Bronchial epithelial cell (primary cell): ENCODE data around the gene VPS4A. TPM values are rescaled to one million over a fixed set of nuclear protein-coding genes. Genes with fewer than 3 reads are reported as not detected.
A peak's percentile ranks its signal among the peaks of the same experiment; 100 is the strongest.

ENCODE experiments used
- DNase-seq: peaks from one replicate; pipeline ENCODE4 v3.0.0-alpha.2; 2010; ENCODE audit warnings: low read depth
- FAIRE-seq: peaks from 2 replicates; lab custom pipeline; 2011; peaks lifted over from hg19 to GRCh38; lab: Jason Lieb, UNC
- H3K27me3 ChIP-seq: 2 replicates; pipeline ENCODE4 v1.5.1; 2011; ENCODE audit warnings: low read length; ENCODE audit not compliant: control insufficient read depth, insufficient read depth
- H3K36me3 ChIP-seq: 2 replicates; pipeline ENCODE4 v1.5.1; 2011; ENCODE audit warnings: low read length; ENCODE audit not compliant: control insufficient read depth, insufficient read depth
- H3K4me3 ChIP-seq: 2 replicates; pipeline ENCODE4 v1.5.1; 2011; ENCODE audit warnings: mild to moderate bottlenecking, low read depth, low read length, control low read depth
- total RNA-seq: library from RNA; depleted of rRNA; stranded (reverse); fragments of >200 nt; gene quantifications from 2 replicates; pipeline ENCODE4 v1.2.1, GENCODE V29; 2014
- TF ChIP-seq, protein P1 (sequence below): IDR thresholded peaks from 2 replicates; pipeline ENCODE4 v1.5.1; 2011; ENCODE audit warnings: mild to moderate bottlenecking, moderate library complexity, low read length, control low read depth, inconsistent platforms; ENCODE audit not compliant: insufficient read depth, severe bottlenecking

Gene VPS4A
- total RNA-seq, 1 donor from 2014 or later: 41.9 TPM

DNA sequence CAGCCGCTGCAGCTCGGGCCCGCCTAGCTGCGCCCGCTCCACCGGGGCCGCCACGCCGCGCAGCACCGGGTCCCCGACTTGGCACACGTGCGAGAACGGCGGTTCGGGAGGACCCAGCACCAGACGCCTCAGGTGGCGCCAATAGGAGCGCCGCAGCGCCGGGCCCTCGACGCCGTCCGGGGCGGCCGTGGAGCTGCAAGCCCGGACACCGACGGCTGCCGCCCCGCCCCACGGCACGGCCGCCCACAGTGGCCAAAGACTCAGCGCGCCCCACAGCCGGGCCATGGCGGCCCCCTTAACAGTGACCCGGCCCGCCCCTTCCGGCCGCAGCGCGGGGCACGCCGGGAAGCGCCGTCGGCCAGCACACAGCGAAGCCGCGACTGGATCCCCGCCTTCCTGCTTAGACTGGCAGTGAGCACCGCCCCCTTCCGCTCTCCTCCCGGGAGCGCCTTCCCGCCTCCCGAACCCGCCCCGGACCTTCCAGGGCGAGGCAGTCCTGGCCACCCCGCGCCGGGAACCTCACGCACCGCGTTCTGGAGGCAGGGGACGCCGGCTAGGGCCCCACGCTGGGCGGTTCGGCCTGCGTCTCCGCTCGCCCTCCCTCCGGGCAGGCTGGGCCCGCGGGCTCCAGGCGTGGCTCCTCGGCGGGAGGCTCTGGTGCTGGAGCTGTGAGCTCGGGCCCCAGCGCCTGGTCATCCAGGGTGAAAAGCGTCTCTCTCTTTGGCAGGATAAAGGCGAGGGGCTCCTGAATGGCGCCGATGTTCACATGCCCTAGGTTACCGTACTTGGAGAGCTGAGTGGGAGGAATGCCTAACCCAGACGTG, 19.3 kb downstream of the VPS4A start, which contains the start of gene PDF:
Gene PDF (minus strand): TSS at position 303 of the 824 bp plus-strand sequence. CDS start 18 bp downstream, at position 285.
- TF ChIP-seq, protein P1, sequence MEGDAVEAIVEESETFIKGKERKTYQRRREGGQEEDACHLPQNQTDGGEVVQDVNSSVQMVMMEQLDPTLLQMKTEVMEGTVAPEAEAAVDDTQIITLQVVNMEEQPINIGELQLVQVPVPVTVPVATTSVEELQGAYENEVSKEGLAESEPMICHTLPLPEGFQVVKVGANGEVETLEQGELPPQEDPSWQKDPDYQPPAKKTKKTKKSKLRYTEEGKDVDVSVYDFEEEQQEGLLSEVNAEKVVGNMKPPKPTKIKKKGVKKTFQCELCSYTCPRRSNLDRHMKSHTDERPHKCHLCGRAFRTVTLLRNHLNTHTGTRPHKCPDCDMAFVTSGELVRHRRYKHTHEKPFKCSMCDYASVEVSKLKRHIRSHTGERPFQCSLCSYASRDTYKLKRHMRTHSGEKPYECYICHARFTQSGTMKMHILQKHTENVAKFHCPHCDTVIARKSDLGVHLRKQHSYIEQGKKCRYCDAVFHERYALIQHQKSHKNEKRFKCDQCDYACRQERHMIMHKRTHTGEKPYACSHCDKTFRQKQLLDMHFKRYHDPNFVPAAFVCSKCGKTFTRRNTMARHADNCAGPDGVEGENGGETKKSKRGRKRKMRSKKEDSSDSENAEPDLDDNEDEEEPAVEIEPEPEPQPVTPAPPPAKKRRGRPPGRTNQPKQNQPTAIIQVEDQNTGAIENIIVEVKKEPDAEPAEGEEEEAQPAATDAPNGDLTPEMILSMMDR: no peak
- Histone ChIP-seq H3K4me3 (peak within 1 kb of the TSS; percentile 74), H3K27me3 (no peaks in the 10 kb centered on the region), H3K36me3 (peaks cover 19% of the 10 kb centered on the region)
- peak; percentile 82 for DNase-seq
- FAIRE-seq: no peak

DNA sequence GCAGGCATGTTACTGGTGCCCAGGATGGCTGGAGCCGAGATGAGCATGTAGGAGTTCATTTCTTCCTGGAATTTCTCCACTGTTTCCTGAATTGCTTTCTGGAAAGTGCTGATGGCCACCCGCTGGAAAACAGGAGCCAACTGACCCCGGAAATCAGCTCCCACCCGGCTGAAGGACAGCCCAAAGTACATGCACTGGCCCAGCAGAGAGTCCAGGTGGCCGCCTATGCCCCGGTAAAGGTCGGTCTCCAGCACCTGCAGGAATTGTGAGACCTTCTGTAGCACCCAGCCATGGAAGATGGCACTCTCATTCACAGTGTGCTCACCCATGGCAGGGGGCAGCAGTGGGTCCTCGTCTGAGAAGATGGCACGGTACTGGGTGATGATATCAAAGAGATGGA, 23.5 kb downstream of the VPS4A start:
- peaks cover 19% of the 10 kb centered on the region for H3K36me3 ChIP-seq
- no peaks in the 10 kb centered on the region for H3K27me3 ChIP-seq
- H3K4me3 ChIP-seq: no peak overlapping the region
- no peak for FAIRE-seq
- no peak for DNase-seq
- TF ChIP-seq, protein P1: no peak

DNA sequence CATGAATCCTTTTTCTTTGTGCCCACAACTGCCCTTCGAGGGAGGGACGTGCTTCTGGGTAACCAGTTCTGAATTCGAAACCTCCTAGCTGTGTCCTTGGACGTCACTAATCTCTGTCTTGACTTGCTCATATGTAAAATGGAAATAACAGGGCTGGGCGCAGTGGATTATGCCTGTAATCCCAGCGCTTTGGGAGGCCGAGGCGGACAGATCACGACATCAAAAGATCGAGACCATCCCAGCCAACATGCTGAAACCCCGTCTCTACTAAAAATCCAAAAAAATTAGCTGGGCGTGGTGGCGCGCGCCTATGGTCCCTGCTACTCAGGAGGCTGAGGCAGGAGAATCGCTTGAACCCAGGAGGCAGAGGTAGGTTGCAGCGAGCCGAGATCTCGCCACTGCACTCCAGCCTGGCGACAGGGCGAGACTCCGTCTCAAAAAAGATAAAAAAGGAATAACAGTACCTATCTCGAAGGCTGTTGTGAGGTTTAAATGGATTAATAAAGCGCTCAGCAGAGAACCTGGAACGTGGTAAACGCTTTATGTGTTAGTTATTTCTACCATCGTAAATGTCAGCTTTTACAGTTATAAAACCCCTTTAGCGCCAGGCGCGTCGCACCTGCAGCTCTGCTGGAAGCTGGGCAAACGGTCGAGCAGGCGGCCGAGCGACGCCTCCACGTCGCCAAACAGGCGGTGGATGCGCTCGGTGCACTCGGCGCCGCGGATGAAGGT, 27.6 kb downstream of the VPS4A start:
- H3K36me3 ChIP-seq: peaks cover 20% of the 10 kb centered on the region
- H3K4me3 ChIP-seq: peak overlapping the region; percentile 90
- H3K27me3 ChIP-seq: no peaks in the 10 kb centered on the region
- FAIRE-seq: no peak
- TF ChIP-seq, protein P1: no peak
- DNase-seq: no peak

DNA sequence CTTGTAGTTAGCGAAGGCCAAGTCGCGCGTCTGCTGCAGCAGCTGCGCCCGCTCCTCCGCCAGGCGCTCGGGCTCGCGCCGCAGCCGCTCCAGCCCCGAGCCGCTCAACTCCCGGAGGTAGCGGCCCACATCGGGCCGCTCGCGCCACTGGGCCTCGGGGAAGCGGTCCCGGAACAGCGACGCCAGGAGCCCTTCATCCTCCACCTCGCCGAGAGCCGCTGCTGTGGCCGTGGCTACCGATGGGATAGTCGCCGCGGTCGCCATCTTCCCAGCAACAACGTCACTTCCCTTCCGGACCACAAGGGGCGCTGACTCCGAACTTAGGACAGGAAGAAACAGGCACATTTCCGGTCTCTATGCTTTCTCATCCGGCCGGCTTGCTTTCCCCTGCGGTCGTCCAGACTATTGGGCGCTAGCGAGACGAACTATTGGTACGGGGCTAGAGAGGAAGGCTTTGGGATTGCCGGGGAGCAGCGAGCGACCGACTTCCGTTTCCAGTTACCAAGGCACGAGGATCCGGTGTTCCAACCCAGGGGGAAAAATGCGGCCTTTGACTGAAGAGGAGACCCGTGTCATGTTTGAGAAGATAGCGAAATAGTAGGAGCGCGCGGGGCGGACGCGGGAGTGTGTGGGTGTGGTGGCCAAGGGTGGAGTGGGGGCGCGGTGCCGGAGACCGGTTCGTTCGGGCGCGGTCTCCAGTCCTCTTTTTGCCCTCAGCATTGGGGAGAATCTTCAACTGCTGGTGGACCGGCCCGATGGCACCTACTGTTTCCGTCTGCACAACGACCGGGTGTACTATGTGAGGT, 28.3 kb downstream of the VPS4A start, which contains the start of the genes COG8 and NIP7:
Gene COG8 (minus strand): TSS at position 276 of the 806 bp plus-strand sequence. CDS start 12 bp downstream, at position 264.
Gene NIP7 (plus strand): TSS at position 484 of the 806 bp plus-strand sequence. CDS start 58 bp downstream, at position 542.
- DNase-seq (peak; percentile 96), FAIRE-seq (peak; percentile 60)
- TF ChIP-seq, protein P1: peak; percentile 92
- Histone ChIP-seq H3K27me3 (no peaks in the 10 kb centered on the region), H3K4me3 (peak within 1 kb of the TSS; percentile 90), H3K36me3 (peaks cover 17% of the 10 kb centered on the region)

DNA sequence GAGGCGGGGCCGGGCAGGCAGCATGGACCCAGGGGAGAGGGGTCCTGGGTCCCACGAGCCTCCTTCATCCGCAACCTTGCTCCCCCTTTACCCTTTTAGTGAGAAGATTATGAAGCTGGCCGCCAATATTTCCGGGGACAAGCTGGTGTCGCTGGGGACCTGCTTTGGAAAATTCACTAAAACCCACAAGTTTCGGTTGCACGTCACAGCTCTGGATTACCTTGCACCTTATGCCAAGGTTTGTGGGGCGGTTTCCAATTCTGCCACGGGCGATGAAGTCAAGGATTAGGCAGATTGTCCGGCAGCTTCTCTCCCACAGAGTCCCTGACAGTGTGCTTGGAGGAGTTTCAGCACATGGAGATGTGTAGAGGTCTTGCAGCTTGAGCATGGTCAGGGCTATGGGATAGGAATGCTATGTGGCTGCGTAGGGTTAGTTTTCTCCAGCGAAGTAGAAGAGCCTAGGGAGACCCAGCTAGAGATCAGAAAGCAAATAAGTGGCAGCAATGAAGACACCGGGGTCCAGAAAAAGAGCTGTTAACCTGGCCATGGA, 29.0 kb downstream of the VPS4A start:
- Histone ChIP-seq H3K27me3 (no peaks in the 10 kb centered on the region), H3K36me3 (peaks cover 12% of the 10 kb centered on the region), H3K4me3 (peak overlapping the region; percentile 90)
- no peak for DNase-seq
- TF ChIP-seq, protein P1: no peak
- no peak for FAIRE-seq
